ENCODE measurements around the gene HMGB3.
A peak's percentile ranks its signal among the peaks of the same experiment; 100 is the strongest.

Gene HMGB3

DNA sequence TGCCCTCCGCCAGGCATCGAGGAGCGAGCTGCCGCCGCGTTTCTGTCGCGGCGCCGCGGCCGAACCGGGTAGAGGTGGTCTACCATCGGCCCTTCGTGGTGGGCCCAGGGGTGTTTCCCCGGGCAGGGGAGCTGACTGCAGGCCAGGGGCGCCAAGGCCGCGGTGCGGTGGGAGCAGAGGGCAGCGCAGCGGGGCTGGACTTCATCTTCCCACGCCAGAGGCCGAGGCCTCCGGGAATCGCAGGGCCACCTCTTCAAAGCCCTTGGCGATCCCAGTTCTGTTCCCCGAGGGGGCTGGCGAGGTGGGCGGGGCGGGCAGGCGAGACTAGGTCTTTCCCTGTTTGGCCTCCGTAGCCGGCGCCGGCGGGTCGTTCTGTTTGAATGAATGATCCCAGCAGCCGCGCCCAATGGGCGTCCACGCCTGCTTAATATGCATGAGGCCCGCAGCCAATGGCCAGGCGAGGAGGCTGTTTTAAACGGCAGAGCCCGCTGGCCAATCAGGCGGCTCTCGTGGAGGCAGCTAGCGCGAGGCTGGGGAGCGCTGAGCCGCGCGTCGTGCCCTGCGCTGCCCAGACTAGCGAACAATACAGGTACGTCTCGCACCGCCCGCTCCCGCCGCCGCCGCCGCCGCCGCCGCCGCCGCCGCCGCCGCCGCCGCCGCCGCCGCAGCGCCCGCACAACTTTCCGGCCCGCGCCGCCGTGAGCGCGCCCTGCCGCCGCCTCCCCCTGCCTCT lies at the start of gene HMGB3:
HMGB3 (plus strand) TSS at position 548 of the 733 bp plus-strand sequence. CDS start 2,265 bp downstream, outside the sequence.
- Histone ChIP-seq H3K4me2 (peak within 1 kb of the TSS; percentile 57; the same call in 1 of the 2 replicates), H3K9ac (peak within 1 kb of the TSS; percentile 69; the same call in 1 of the 2 replicates), H3K27me3 (ENCODE audit: insufficient read depth, low read depth) (no peaks in the 10 kb centered on the region), H3K79me2 (ENCODE audit: insufficient read depth, low read depth) (peaks cover 10% of the 10 kb centered on the region), H4K20me1 (ENCODE audit: insufficient read depth) (no peaks in the 10 kb centered on the region), H3K36me3 (ENCODE audit: insufficient read depth) (no peaks in the 10 kb centered on the region), H3K27ac (peak within 1 kb of the TSS; percentile 75), H2AFZ (ENCODE audit: low read depth) (peak within 1 kb of the TSS; percentile 71), H3K4me1 (ENCODE audit: low read depth, poor library complexity, severe bottlenecking) (peaks cover 10% of the 10 kb centered on the region), H3K4me3 (IDR thresholded peaks at IDR 0.05; ENCODE audit: insufficient read depth, low read depth, low read length) (no peak within 1 kb of the TSS)
- TF ChIP-seq, protein P1, sequence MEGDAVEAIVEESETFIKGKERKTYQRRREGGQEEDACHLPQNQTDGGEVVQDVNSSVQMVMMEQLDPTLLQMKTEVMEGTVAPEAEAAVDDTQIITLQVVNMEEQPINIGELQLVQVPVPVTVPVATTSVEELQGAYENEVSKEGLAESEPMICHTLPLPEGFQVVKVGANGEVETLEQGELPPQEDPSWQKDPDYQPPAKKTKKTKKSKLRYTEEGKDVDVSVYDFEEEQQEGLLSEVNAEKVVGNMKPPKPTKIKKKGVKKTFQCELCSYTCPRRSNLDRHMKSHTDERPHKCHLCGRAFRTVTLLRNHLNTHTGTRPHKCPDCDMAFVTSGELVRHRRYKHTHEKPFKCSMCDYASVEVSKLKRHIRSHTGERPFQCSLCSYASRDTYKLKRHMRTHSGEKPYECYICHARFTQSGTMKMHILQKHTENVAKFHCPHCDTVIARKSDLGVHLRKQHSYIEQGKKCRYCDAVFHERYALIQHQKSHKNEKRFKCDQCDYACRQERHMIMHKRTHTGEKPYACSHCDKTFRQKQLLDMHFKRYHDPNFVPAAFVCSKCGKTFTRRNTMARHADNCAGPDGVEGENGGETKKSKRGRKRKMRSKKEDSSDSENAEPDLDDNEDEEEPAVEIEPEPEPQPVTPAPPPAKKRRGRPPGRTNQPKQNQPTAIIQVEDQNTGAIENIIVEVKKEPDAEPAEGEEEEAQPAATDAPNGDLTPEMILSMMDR (conservative IDR thresholded peaks at IDR 0.05; ENCODE audit: low read depth, low read length): no peak

DNA sequence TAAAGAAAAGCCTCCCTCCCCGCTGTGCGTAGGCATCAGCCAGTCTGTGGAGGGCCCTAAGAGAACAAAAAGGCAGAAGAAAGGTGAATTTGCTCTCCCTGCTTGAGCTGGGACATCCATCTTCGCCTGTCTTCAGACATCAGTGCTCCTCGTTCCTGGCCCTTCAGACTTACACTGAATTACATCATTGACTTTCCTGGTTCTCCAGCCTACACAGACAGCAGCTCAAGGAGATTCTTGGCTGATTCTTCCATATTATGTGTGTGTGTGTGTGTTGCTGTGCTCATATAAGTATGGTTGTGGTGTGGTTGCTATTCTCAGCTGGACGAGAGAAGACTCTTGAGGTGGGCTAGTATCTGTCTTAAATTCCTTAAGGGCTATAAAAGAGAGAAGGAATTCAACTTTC lies 49.2 kb upstream of the HMGB3 start:
- TF ChIP-seq, protein P1 (conservative IDR thresholded peaks at IDR 0.05; ENCODE audit: low read depth, low read length): no peak
- Histone ChIP-seq H4K20me1 (ENCODE audit: insufficient read depth) (no peaks in the 10 kb centered on the region), H3K36me3 (ENCODE audit: insufficient read depth) (no peaks in the 10 kb centered on the region), H3K27ac (no peak overlapping the region), H3K4me2 (no peak overlapping the region), H3K4me1 (ENCODE audit: low read depth, poor library complexity, severe bottlenecking) (no peaks in the 10 kb centered on the region), H3K27me3 (ENCODE audit: insufficient read depth, low read depth) (no peaks in the 10 kb centered on the region), H3K4me3 (IDR thresholded peaks at IDR 0.05; ENCODE audit: insufficient read depth, low read depth, low read length) (no peak overlapping the region), H3K9ac (no peak overlapping the region), H2AFZ (ENCODE audit: low read depth) (no peak overlapping the region), H3K79me2 (ENCODE audit: insufficient read depth, low read depth) (no peaks in the 10 kb centered on the region)

DNA sequence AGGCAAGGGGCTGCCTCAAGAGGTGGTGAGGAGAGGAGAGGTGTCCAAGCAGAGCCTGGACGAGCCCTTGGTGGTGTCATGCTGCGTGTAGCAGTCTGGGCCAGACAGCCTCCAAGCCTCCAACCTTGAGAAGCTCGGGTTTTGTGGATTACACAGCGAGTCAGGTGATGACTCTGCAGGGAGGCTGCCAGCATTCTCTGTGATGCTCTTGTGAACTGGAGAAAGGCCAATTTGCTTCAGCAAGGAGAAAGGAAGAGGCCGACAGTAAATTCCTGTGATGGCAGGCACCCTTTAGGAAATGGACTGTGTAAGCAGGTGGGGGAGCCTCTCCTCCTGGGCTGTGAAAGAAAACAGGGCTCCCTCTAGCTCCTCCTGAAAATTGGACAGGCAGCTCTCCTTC lies 48.7 kb upstream of the HMGB3 start:
- Histone ChIP-seq H3K4me2 (no peak overlapping the region), H3K4me3 (IDR thresholded peaks at IDR 0.05; ENCODE audit: insufficient read depth, low read depth, low read length) (no peak overlapping the region), H4K20me1 (ENCODE audit: insufficient read depth) (no peaks in the 10 kb centered on the region), H3K9ac (no peak overlapping the region), H3K27ac (no peak overlapping the region), H3K79me2 (ENCODE audit: insufficient read depth, low read depth) (no peaks in the 10 kb centered on the region), H2AFZ (ENCODE audit: low read depth) (no peak overlapping the region), H3K27me3 (ENCODE audit: insufficient read depth, low read depth) (no peaks in the 10 kb centered on the region), H3K36me3 (ENCODE audit: insufficient read depth) (no peaks in the 10 kb centered on the region), H3K4me1 (ENCODE audit: low read depth, poor library complexity, severe bottlenecking) (no peaks in the 10 kb centered on the region)
- TF ChIP-seq, protein P1 (conservative IDR thresholded peaks at IDR 0.05; ENCODE audit: low read depth, low read length): no peak

GRCh38 chrX:150935467-150935866 lies 47.7 kb upstream of the HMGB3 start:
- no peaks in the 10 kb centered on the region for H3K4me1 ChIP-seq (ENCODE audit: low read depth, poor library complexity, severe bottlenecking)
- no peak overlapping the region for H3K9ac ChIP-seq
- TF ChIP-seq, protein P1 (conservative IDR thresholded peaks at IDR 0.05; ENCODE audit: low read depth, low read length): no peak
- H3K79me2 ChIP-seq (ENCODE audit: insufficient read depth, low read depth): no peaks in the 10 kb centered on the region
- no peak overlapping the region for H2AFZ ChIP-seq (ENCODE audit: low read depth)
- no peaks in the 10 kb centered on the region for H3K36me3 ChIP-seq (ENCODE audit: insufficient read depth)
- H3K4me2 ChIP-seq: no peak overlapping the region
- H4K20me1 ChIP-seq (ENCODE audit: insufficient read depth): no peaks in the 10 kb centered on the region
- H3K4me3 ChIP-seq (IDR thresholded peaks at IDR 0.05; ENCODE audit: insufficient read depth, low read depth, low read length): no peak overlapping the region
- no peak overlapping the region for H3K27ac ChIP-seq
- no peaks in the 10 kb centered on the region for H3K27me3 ChIP-seq (ENCODE audit: insufficient read depth, low read depth)

Data from KMS-11 (cell line).